WTC11 (cell line): ENCODE results near the gene GALNT18. TPM values are rescaled to one million over a fixed set of nuclear protein-coding genes. Genes with fewer than 3 reads are reported as not detected.
A peak's percentile ranks its signal among the peaks of the same experiment; 100 is the strongest.

ENCODE experiments used
- ATAC-seq: fragments of 200-7000 bp; cut with Tn5 transposase; 2 replicates; pipeline ENCODE4 v1.10.0; 2021; ENCODE audit warnings: mild to moderate bottlenecking, moderate library complexity
- CTCF ChIA-PET: fragments of 300-600 bp; sonication (Branson Sonifier 250); formaldehyde crosslinking; loops from one replicate; lab custom pipeline; 2021; ENCODE audit warnings: antibody characterized with exemption; lab: Charles Lee
- POLR2A ChIA-PET: fragments of 350-600 bp; sonication (Branson Sonifier 250); formaldehyde crosslinking; loops from one replicate; lab custom pipeline; 2021; ENCODE audit warnings: antibody characterized with exemption; lab: Charles Lee
- DNase-seq: peaks from one replicate; pipeline ENCODE4 v3.0.0; 2021; ENCODE audit warnings: low spot score
- H3K27ac Mint-ChIP-seq: 2 replicates; pipeline ENCODE4 v1.8.0; 2021; ENCODE audit warnings: mixed read lengths
- H3K27me3 Mint-ChIP-seq: 2 replicates; pipeline ENCODE4 v1.8.0; 2021; ENCODE audit warnings: low read depth, mild to moderate bottlenecking, moderate library complexity, mixed read lengths
- H3K36me3 Mint-ChIP-seq: 2 replicates; pipeline ENCODE4 v1.8.0; 2021; ENCODE audit warnings: mixed read lengths
- H3K4me1 Mint-ChIP-seq: 2 replicates; pipeline ENCODE4 v1.8.0; 2022; ENCODE audit warnings: mixed read lengths
- H3K4me3 Mint-ChIP-seq: 2 replicates; pipeline ENCODE4 v1.8.0; 2021; ENCODE audit warnings: mild to moderate bottlenecking, moderate library complexity, mixed read lengths
- H3K9me3 Mint-ChIP-seq: 2 replicates; pipeline ENCODE4 v1.8.0; 2021; ENCODE audit warnings: mixed read lengths
- ATF3 ChIP-seq: sonication (generic); formaldehyde crosslinking; conservative IDR thresholded peaks from 2 replicates; pipeline ENCODE4 v1.8.1; 2022; ENCODE audit warnings: mild to moderate bottlenecking, missing genetic modification reagents
- ATF6 ChIP-seq: sonication (generic); formaldehyde crosslinking; IDR thresholded peaks from 2 replicates; pipeline ENCODE4 v1.8.1; 2023; ENCODE audit warnings: mild to moderate bottlenecking, missing genetic modification reagents
- CREB1 ChIP-seq: sonication (generic); formaldehyde crosslinking; IDR thresholded peaks from 2 replicates; pipeline ENCODE4 v1.8.0; 2023; ENCODE audit warnings: mild to moderate bottlenecking, missing genetic modification reagents
- ETV6 ChIP-seq: sonication (generic); formaldehyde crosslinking; IDR thresholded peaks from 2 replicates; pipeline ENCODE4 v1.8.1; 2022; ENCODE audit warnings: mild to moderate bottlenecking, missing genetic modification reagents
- GRHL2 ChIP-seq: fragments of 250-450 bp; sonication (Bioruptor Pico); IDR thresholded peaks from 2 replicates; pipeline ENCODE4 v1.8.0; 2022; ENCODE audit warnings: mild to moderate bottlenecking, moderate library complexity; ENCODE audit not compliant: insufficient replicate concordance, severe bottlenecking
- MLX ChIP-seq: sonication (generic); formaldehyde crosslinking; IDR thresholded peaks from 2 replicates; pipeline ENCODE4 v1.8.1; 2023; ENCODE audit warnings: mild to moderate bottlenecking, missing genetic modification reagents, moderate library complexity
- MXD4 ChIP-seq: fragments of 250-450 bp; sonication (Bioruptor Pico); IDR thresholded peaks from 2 replicates; pipeline ENCODE4 v1.8.0; 2021; ENCODE audit warnings: mild to moderate bottlenecking, moderate library complexity, borderline replicate concordance
- MYBL2 ChIP-seq: sonication (generic); formaldehyde crosslinking; IDR thresholded peaks from 2 replicates; pipeline ENCODE4 v1.8.1; 2023; ENCODE audit warnings: mild to moderate bottlenecking, moderate library complexity, missing genetic modification reagents
- NFATC4 ChIP-seq: fragments of 250-450 bp; sonication (Bioruptor Pico); IDR thresholded peaks from 2 replicates; pipeline ENCODE4 v1.9.0; 2021; ENCODE audit warnings: mild to moderate bottlenecking
- NR2C2 ChIP-seq: sonication (generic); formaldehyde crosslinking; IDR thresholded peaks from 2 replicates; pipeline ENCODE4 v1.8.0; 2022; ENCODE audit warnings: mild to moderate bottlenecking, missing genetic modification reagents
- NR3C1 ChIP-seq: sonication (generic); formaldehyde crosslinking; conservative IDR thresholded peaks from 2 replicates; pipeline ENCODE4 v1.8.1; 2023; ENCODE audit warnings: low read depth, mild to moderate bottlenecking, missing genetic modification reagents
- PRRX2 ChIP-seq: fragments of 250-450 bp; sonication (Bioruptor Pico); IDR thresholded peaks from 2 replicates; pipeline ENCODE4 v1.8.0; 2021; ENCODE audit warnings: mild to moderate bottlenecking
- TEAD1 ChIP-seq: sonication (generic); formaldehyde crosslinking; IDR thresholded peaks from 2 replicates; pipeline ENCODE4 v1.8.0; 2022; ENCODE audit warnings: mild to moderate bottlenecking, missing genetic modification reagents
- TP53 ChIP-seq: sonication (generic); formaldehyde crosslinking; IDR thresholded peaks from 2 replicates; pipeline ENCODE4 v1.8.1; 2023; ENCODE audit warnings: mild to moderate bottlenecking, missing genetic modification reagents
- ZNF396 ChIP-seq: fragments of 250-450 bp; sonication (Bioruptor Pico); IDR thresholded peaks from 2 replicates; pipeline ENCODE4 v1.8.0; 2021; ENCODE audit warnings: mild to moderate bottlenecking, moderate library complexity, borderline replicate concordance
- total RNA-seq: library from RNA; stranded (reverse); gene quantifications from 3 replicates; pipeline ENCODE4 v1.2.3, GENCODE V29; 2021
- TF ChIP-seq, protein P1 (sequence below): sonication (generic); formaldehyde crosslinking; IDR thresholded peaks from 2 replicates; pipeline ENCODE4 v1.8.0; 2022; ENCODE audit warnings: mild to moderate bottlenecking, missing genetic modification reagents
- TF ChIP-seq, protein P2 (sequence below): sonication (generic); formaldehyde crosslinking; IDR thresholded peaks from 2 replicates; pipeline ENCODE4 v1.8.1; 2022; ENCODE audit warnings: mild to moderate bottlenecking, missing genetic modification reagents, moderate library complexity, borderline replicate concordance
- TF ChIP-seq, protein P3 (sequence below): sonication (generic); formaldehyde crosslinking; IDR thresholded peaks from 2 replicates; pipeline ENCODE4 v1.8.0; 2022; ENCODE audit warnings: missing genetic modification reagents

GALNT18 gene
- total RNA-seq, 1 experiment from 2014 or later = 5.0 TPM

DNA sequence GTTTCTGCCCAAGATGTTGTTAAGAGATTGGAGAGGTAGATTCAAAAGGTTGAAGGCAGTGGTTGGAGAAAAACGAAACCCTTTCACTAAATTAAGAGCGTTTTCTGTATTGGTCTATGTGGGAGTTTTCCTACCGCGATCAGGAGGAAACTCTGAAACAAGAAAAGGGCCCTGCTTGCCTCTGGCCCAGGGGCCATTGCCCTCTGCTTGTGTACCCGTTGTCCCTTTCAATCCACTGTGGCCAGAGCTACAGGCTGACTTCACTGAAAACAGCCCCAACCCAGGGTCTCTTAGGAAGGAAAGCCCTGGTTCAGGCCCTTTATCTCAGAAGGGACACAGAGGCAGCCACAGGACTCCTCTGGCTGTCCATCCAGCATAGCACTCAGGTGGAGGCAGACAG, 367.8 kb downstream of the GALNT18 start:
- ChIA-PET CTCF (no interaction called here), POLR2A (no interaction called here)
- DNase-seq = no peak
- H3K27me3 Mint-ChIP-seq = no peaks in the 10 kb centered on the region
- H3K27ac Mint-ChIP-seq = no peak overlapping the region
- no peaks in the 10 kb centered on the region for H3K36me3 Mint-ChIP-seq
- H3K9me3 Mint-ChIP-seq = no peaks in the 10 kb centered on the region
- no peak for TF ChIP-seq MLX
- TF ChIP-seq, protein P1, sequence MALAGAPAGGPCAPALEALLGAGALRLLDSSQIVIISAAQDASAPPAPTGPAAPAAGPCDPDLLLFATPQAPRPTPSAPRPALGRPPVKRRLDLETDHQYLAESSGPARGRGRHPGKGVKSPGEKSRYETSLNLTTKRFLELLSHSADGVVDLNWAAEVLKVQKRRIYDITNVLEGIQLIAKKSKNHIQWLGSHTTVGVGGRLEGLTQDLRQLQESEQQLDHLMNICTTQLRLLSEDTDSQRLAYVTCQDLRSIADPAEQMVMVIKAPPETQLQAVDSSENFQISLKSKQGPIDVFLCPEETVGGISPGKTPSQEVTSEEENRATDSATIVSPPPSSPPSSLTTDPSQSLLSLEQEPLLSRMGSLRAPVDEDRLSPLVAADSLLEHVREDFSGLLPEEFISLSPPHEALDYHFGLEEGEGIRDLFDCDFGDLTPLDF = no peak
- no peak for TF ChIP-seq TEAD1
- TF ChIP-seq ZNF396 (CRISPR knock-in tag) = no peak
- TF ChIP-seq GRHL2 = no peak
- TF ChIP-seq MYBL2 (CRISPR knock-in tag) = no peak
- TF ChIP-seq TP53 (CRISPR knock-in tag) = no peak
- TF ChIP-seq NFATC4 = no peak
- TF ChIP-seq, protein P2, sequence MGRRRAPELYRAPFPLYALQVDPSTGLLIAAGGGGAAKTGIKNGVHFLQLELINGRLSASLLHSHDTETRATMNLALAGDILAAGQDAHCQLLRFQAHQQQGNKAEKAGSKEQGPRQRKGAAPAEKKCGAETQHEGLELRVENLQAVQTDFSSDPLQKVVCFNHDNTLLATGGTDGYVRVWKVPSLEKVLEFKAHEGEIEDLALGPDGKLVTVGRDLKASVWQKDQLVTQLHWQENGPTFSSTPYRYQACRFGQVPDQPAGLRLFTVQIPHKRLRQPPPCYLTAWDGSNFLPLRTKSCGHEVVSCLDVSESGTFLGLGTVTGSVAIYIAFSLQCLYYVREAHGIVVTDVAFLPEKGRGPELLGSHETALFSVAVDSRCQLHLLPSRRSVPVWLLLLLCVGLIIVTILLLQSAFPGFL (CRISPR knock-in tag) = no peak
- TF ChIP-seq NR3C1 (CRISPR knock-in tag) = no peak
- TF ChIP-seq MXD4 (CRISPR knock-in tag) = no peak
- TF ChIP-seq ATF6 (CRISPR knock-in tag) = no peak
- no peak for TF ChIP-seq ATF3 (CRISPR knock-in tag)
- TF ChIP-seq, protein P3, sequence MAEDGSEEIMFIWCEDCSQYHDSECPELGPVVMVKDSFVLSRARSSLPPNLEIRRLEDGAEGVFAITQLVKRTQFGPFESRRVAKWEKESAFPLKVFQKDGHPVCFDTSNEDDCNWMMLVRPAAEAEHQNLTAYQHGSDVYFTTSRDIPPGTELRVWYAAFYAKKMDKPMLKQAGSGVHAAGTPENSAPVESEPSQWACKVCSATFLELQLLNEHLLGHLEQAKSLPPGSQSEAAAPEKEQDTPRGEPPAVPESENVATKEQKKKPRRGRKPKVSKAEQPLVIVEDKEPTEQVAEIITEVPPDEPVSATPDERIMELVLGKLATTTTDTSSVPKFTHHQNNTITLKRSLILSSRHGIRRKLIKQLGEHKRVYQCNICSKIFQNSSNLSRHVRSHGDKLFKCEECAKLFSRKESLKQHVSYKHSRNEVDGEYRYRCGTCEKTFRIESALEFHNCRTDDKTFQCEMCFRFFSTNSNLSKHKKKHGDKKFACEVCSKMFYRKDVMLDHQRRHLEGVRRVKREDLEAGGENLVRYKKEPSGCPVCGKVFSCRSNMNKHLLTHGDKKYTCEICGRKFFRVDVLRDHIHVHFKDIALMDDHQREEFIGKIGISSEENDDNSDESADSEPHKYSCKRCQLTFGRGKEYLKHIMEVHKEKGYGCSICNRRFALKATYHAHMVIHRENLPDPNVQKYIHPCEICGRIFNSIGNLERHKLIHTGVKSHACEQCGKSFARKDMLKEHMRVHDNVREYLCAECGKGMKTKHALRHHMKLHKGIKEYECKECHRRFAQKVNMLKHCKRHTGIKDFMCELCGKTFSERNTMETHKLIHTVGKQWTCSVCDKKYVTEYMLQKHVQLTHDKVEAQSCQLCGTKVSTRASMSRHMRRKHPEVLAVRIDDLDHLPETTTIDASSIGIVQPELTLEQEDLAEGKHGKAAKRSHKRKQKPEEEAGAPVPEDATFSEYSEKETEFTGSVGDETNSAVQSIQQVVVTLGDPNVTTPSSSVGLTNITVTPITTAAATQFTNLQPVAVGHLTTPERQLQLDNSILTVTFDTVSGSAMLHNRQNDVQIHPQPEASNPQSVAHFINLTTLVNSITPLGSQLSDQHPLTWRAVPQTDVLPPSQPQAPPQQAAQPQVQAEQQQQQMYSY = no peak
- no peak for TF ChIP-seq NR2C2 (CRISPR knock-in tag)
- TF ChIP-seq, all 79 proteins: peak for 0
- ATAC-seq = no peak
- Mint-ChIP-seq H3K4me1 (peaks cover 8% of the 10 kb centered on the region), H3K4me3 (no peak overlapping the region)

- TF ChIP-seq CREB1 (CRISPR knock-in tag) (no peak), ATF3 (CRISPR knock-in tag) (no peak), ETV6 (CRISPR knock-in tag) (no peak), PRRX2 (CRISPR knock-in tag) (no peak)
- Mint-ChIP-seq H3K9me3 (no peaks in the 10 kb centered on the region), H3K4me3 (no peak overlapping the region), H3K27ac (no peak overlapping the region; the same call in 1 of the 2 replicates), H3K4me1 (peaks cover 8% of the 10 kb centered on the region), H3K27me3 (no peaks in the 10 kb centered on the region), H3K36me3 (no peaks in the 10 kb centered on the region)
- ChIA-PET POLR2A (no interaction called here), CTCF (no interaction called here)
- DNase-seq = no peak
- peak; percentile 38; the same call in 1 of the 2 replicates for ATAC-seq
Observed at GRCh38 chr11:11253497-11253896, 368.3 kb downstream of the GALNT18 start.
